Smooth muscle cell (in vitro differentiated cells): ENCODE measurements around the gene ACTR2. TPM values are rescaled to one million over a fixed set of nuclear protein-coding genes. Genes with fewer than 3 reads are reported as not detected.

Experiments used
- DNase-seq: peaks from one replicate; lab custom pipeline; 2025; ENCODE audit not compliant: unreplicated experiment; lab: John Stamatoyannopoulos, UW
- H2AFZ ChIP-seq: fragments of 200-600 bp; sonication (generic); 2 replicates; pipeline ENCODE4 v1.6.0; 2016; ENCODE audit warnings: antibody characterized with exemption, low read depth, mild to moderate bottlenecking
- H3F3A ChIP-seq: fragments of 200-600 bp; sonication (generic); 2 replicates; pipeline ENCODE4 v1.6.0; 2017; ENCODE audit warnings: antibody characterized with exemption, low read depth
- H3K27ac ChIP-seq: fragments of 200-600 bp; sonication (generic); 2 replicates; pipeline ENCODE4 v1.5.1; 2016; ENCODE audit warnings: low read depth, mild to moderate bottlenecking
- H3K27me3 ChIP-seq: fragments of 200-600 bp; sonication (generic); 2 replicates; pipeline ENCODE4 v1.6.1; 2016; ENCODE audit warnings: low read depth, mild to moderate bottlenecking
- H3K36me3 ChIP-seq: fragments of 200-600 bp; sonication (generic); 2 replicates; pipeline ENCODE4 v1.5.1; 2016; ENCODE audit warnings: low read depth
- H3K4me1 ChIP-seq: fragments of 200-600 bp; sonication (generic); 2 replicates; pipeline ENCODE4 v1.5.1; 2016; ENCODE audit warnings: low read depth
- H3K4me2 ChIP-seq: fragments of 200-600 bp; sonication (generic); 2 replicates; pipeline ENCODE4 v1.6.0; 2016; ENCODE audit warnings: mild to moderate bottlenecking
- H3K4me3 ChIP-seq: fragments of 200-600 bp; sonication (generic); 2 replicates; pipeline ENCODE4 v1.5.1; 2016; ENCODE audit warnings: mild to moderate bottlenecking
- H3K79me2 ChIP-seq: fragments of 200-600 bp; sonication (generic); 2 replicates; pipeline ENCODE4 v1.6.0; 2016; ENCODE audit warnings: low read depth, mild to moderate bottlenecking
- H3K9ac ChIP-seq: fragments of 200-600 bp; sonication (generic); 2 replicates; pipeline ENCODE4 v1.6.0; 2016; ENCODE audit warnings: low read depth
- H3K9me3 ChIP-seq: fragments of 200-600 bp; sonication (generic); replicated peaks from 2 replicates; pipeline ENCODE4 v1.5.1; 2016; ENCODE audit warnings: low read depth
- H4K20me1 ChIP-seq: fragments of 200-600 bp; sonication (generic); 2 replicates; pipeline ENCODE4 v1.6.0; 2016; ENCODE audit warnings: low read depth
- CTCF ChIP-seq: fragments of 200-600 bp; sonication (generic); IDR thresholded peaks from 2 replicates; pipeline ENCODE4 v1.5.1; 2017; ENCODE audit warnings: borderline replicate concordance, mild to moderate bottlenecking, antibody characterized with exemption; ENCODE audit not compliant: insufficient read depth, poor library complexity, severe bottlenecking
- WGBS: methylation state at CpG from one replicate; pipeline ENCODE4 v1.1.7; 2016; ENCODE audit warnings: low lambda C conversion rate; 5-methylcytosine and 5-hydroxymethylcytosine counted together
- polyA plus RNA-seq: library from polyadenylated mRNA; unstranded; fragments of >200 nt; fragmentation: Nextera tagmentation; extraction: Ambion mirVana; gene quantifications from 2 replicates; pipeline ENCODE4 v1.2.1, GENCODE V29; 2016
- total RNA-seq: library from RNA; depleted of rRNA; stranded (reverse); fragments of >200 nt; gene quantifications from 2 replicates; pipeline ENCODE4 v1.2.3, GENCODE V29; 2014

Gene ACTR2
- total and polyA plus RNA-seq, 2 experiments from 2014 or later, result 108 to 174 TPM

GRCh38 chr2:65317841-65318240 is 90.2 kb downstream of the ACTR2 start:
- H3K27ac ChIP-seq, result no peak overlapping the region
- peaks cover 2% of the 10 kb centered on the region for H4K20me1 ChIP-seq
- H3K4me2 ChIP-seq, result no peak overlapping the region
- 97% methylated on average over 7 of the region's 7 CpGs for WGBS
- peaks cover 12% of the 10 kb centered on the region for H3F3A ChIP-seq
- H3K4me1 ChIP-seq, result peaks cover 8% of the 10 kb centered on the region
- TF ChIP-seq CTCF, result no peak
- peaks cover 2% of the 10 kb centered on the region for H3K36me3 ChIP-seq
- H3K9ac ChIP-seq, result no peak overlapping the region
- no peaks in the 10 kb centered on the region for H3K79me2 ChIP-seq
- DNase-seq, result no peak
- H3K9me3 ChIP-seq, result no peaks in the 10 kb centered on the region
- H2AFZ ChIP-seq, result no peak overlapping the region
- H3K4me3 ChIP-seq, result no peak overlapping the region
- no peaks in the 10 kb centered on the region for H3K27me3 ChIP-seq

DNA sequence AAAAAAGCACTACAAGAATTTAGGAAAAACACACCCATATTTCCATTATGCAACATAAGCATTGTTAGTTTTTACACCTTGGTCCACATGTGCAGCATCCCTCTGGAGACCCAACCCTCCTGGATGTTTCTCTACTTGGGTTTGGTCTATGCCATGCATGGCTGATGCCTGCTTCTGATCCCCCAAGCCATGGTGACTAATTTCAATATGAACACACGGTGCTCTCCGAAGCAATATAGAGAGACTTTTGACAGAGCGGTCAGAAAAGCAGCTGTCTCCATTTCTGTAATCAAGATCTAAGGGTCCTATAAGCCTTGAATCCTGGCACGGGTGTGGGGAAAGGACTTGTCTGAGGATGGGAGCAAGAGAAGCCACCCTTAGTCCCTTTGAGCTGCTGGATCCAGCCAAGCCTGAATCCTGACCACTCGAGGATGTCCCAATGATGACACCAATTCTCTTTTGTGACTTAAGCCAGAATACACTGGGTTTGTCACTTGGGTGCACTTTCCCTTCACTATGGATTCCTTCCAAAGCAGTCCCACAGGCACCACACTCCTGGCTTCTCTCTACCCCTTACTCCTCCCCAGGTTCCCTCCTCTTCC is 91.5 kb downstream of the ACTR2 start:
- H3K36me3 ChIP-seq, result no peaks in the 10 kb centered on the region
- no peaks in the 10 kb centered on the region for H3K9me3 ChIP-seq
- no peak overlapping the region for H3K4me3 ChIP-seq
- WGBS, result 98% methylated on average over 5 of the region's 5 CpGs
- no peak for TF ChIP-seq CTCF
- peak overlapping the region; percentile 95 for H3K27ac ChIP-seq
- H2AFZ ChIP-seq, result no peak overlapping the region
- H3K27me3 ChIP-seq, result no peaks in the 10 kb centered on the region
- peak overlapping the region; percentile 7 for H3K4me2 ChIP-seq
- no peaks in the 10 kb centered on the region for H3K79me2 ChIP-seq
- peaks cover 8% of the 10 kb centered on the region for H3K4me1 ChIP-seq
- peak overlapping the region; percentile 87 for H3K9ac ChIP-seq
- peaks cover 2% of the 10 kb centered on the region for H4K20me1 ChIP-seq
- DNase-seq, result no peak
- H3F3A ChIP-seq, result peaks cover 12% of the 10 kb centered on the region

GRCh38 chr2:65319674-65320041 is 92.0 kb downstream of the ACTR2 start:
- H3K36me3 ChIP-seq, result no peaks in the 10 kb centered on the region
- peaks cover 8% of the 10 kb centered on the region for H3K4me1 ChIP-seq
- peaks cover 2% of the 10 kb centered on the region for H4K20me1 ChIP-seq
- H3K9me3 ChIP-seq, result no peaks in the 10 kb centered on the region
- H3K27me3 ChIP-seq, result no peaks in the 10 kb centered on the region
- DNase-seq, result no peak
- H3F3A ChIP-seq, result peaks cover 12% of the 10 kb centered on the region
- peak overlapping the region; percentile 87 for H3K9ac ChIP-seq
- TF ChIP-seq CTCF, result no peak
- no peak overlapping the region for H2AFZ ChIP-seq
- peak overlapping the region; percentile 7 for H3K4me2 ChIP-seq
- 81% methylated on average over 1 of the region's 1 CpG for WGBS
- H3K4me3 ChIP-seq, result no peak overlapping the region
- peak overlapping the region; percentile 95 for H3K27ac ChIP-seq
- no peaks in the 10 kb centered on the region for H3K79me2 ChIP-seq
